C4-2B (cell line): ENCODE results near the gene COL8A2.

ENCODE experiments used
- H3K27ac ChIP-seq: fragments of 450-650 bp; 2 replicates; pipeline ENCODE4 v1.5.1; 2017
- ZFX ChIP-seq: fragments of 450-650 bp; IDR thresholded peaks from 2 replicates; pipeline ENCODE4 v1.6.1; 2017
- TF ChIP-seq, protein P1 (sequence below): fragments of 450-650 bp; conservative IDR thresholded peaks from 2 replicates; pipeline ENCODE4 v1.5.1; 2017; ENCODE audit warnings: mild to moderate bottlenecking

COL8A2 gene

GRCh38 chr1:36109041-36109679, 15.9 kb downstream of the COL8A2 start:
- no peak for TF ChIP-seq ZFX
- TF ChIP-seq, protein P1, sequence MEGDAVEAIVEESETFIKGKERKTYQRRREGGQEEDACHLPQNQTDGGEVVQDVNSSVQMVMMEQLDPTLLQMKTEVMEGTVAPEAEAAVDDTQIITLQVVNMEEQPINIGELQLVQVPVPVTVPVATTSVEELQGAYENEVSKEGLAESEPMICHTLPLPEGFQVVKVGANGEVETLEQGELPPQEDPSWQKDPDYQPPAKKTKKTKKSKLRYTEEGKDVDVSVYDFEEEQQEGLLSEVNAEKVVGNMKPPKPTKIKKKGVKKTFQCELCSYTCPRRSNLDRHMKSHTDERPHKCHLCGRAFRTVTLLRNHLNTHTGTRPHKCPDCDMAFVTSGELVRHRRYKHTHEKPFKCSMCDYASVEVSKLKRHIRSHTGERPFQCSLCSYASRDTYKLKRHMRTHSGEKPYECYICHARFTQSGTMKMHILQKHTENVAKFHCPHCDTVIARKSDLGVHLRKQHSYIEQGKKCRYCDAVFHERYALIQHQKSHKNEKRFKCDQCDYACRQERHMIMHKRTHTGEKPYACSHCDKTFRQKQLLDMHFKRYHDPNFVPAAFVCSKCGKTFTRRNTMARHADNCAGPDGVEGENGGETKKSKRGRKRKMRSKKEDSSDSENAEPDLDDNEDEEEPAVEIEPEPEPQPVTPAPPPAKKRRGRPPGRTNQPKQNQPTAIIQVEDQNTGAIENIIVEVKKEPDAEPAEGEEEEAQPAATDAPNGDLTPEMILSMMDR = no peak

GRCh38 chr1:36108314-36108713, 16.7 kb downstream of the COL8A2 start:
- no peak overlapping the region for H3K27ac ChIP-seq
- TF ChIP-seq, protein P1 = no peak
- TF ChIP-seq ZFX = no peak

More at GRCh38 chr1:36109041-36109679, 15.9 kb downstream of the COL8A2 start:
- H3K27ac ChIP-seq = no peak overlapping the region

DNA sequence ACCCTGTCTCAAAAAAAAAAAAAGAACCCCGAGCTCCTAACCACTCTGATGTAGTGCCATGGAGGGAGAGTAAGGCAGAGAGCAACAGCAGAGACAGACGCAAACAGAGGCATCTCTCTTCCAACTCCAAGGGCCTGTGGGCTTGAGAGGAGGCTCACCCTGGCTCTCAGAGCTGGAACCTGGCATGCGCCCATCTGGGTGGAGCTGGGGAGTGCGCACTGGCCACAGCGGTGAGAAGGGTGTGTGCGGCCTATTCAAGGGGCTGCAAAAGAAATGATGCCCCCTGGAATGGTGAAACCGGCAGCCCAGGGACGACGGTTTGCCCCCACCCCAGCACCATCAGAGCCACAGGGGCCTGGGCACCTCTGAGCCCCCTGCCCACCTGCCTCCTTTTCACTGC, 17.6 kb downstream of the COL8A2 start:
- H3K27ac ChIP-seq = no peak overlapping the region

DNA sequence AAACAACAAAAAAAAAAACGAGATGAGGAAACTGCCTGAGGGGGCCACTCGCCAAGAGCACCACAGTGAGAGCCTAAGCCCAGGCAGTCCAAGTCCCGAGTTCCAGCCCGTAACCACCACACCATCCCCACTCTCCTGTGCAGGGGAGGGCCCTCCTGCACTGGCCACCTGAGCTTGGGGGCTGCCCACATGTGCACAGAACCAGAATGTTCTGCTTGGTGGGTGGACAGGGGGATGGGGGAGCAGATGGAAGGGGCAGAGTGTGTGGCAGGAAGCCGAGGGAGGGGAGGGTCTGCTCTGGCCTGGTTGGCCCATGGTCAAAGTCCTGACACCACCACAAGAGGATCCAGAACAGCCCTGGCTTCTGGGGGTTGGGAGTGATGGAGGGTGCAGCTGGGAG, 18.8 kb downstream of the COL8A2 start:
- H3K27ac ChIP-seq = no peak overlapping the region
- no peak for TF ChIP-seq ZFX
- TF ChIP-seq, protein P1 = no peak

More for the DNA sequence above, 17.6 kb downstream of the COL8A2 start:
- no peak for TF ChIP-seq ZFX

DNA sequence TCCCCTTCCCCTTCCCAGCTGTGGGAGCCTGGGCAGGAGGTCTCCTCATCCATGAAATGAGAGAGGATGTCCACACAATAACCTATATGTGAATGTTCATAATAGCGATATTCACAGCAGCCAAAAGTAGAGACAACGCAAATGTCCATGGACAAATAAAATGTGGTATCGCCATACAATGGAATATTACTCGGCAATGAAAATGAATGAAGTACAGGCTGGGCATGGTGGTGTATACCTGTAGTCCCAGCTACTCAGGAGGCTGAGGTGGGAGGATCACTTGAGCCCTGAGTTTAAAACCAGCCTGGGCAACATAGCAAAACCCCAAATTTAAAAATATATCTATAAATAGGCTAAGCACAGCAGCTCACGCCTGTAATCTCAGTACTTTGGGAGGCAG, 23.5 kb downstream of the COL8A2 start:
- TF ChIP-seq ZFX = no peak
- TF ChIP-seq, protein P1 = no peak
- H3K27ac ChIP-seq = no peak overlapping the region

- TF ChIP-seq, protein P1 = no peak
- TF ChIP-seq ZFX = no peak
- H3K27ac ChIP-seq = no peak overlapping the region
These were observed 24.6 kb downstream of the COL8A2 start for GRCh38 chr1:36100376-36100775.

- no peak overlapping the region for H3K27ac ChIP-seq
- TF ChIP-seq ZFX = no peak
- TF ChIP-seq, protein P1 = peak; percentile 93
These were observed 25.2 kb downstream of the COL8A2 start for GRCh38 chr1:36099681-36100341.
